HEK293 (cell line): ENCODE results near the gene CKS1B.

Experiments
- CTCF ChIP-seq: fragments of 450-650 bp; formaldehyde crosslinking; IDR thresholded peaks from 2 replicates; pipeline ENCODE4 v1.5.1; 2016; ENCODE audit warnings: missing biosample characterization, missing genetic modification characterization
- KLF9 ChIP-seq: fragments of 450-650 bp; formaldehyde crosslinking; IDR thresholded peaks from 2 replicates; pipeline ENCODE4 v1.5.1; 2016; ENCODE audit warnings: missing biosample characterization, missing genetic modification characterization, low read depth
- PRDM6 ChIP-seq: fragments of 450-650 bp; formaldehyde crosslinking; IDR thresholded peaks from 2 replicates; pipeline ENCODE4 v1.5.1; 2017; ENCODE audit warnings: missing biosample characterization, missing genetic modification characterization
- ZBTB48 ChIP-seq: fragments of 450-650 bp; formaldehyde crosslinking; IDR thresholded peaks from 2 replicates; pipeline ENCODE4 v1.5.1; 2016; ENCODE audit warnings: missing biosample characterization, missing genetic modification characterization
- ZNF114 ChIP-seq: fragments of 450-650 bp; formaldehyde crosslinking; IDR thresholded peaks from 2 replicates; pipeline ENCODE4 v1.5.0; 2017; ENCODE audit warnings: missing biosample characterization, missing genetic modification characterization
- ZNF140 ChIP-seq: fragments of 450-650 bp; formaldehyde crosslinking; IDR thresholded peaks from 2 replicates; pipeline ENCODE4 v1.5.1; 2016; ENCODE audit warnings: missing biosample characterization, missing genetic modification characterization
- ZNF174 ChIP-seq: fragments of 450-650 bp; formaldehyde crosslinking; IDR thresholded peaks from 2 replicates; pipeline ENCODE4 v1.5.0; 2017; ENCODE audit warnings: missing biosample characterization, mild to moderate bottlenecking, missing genetic modification characterization
- ZNF274 ChIP-seq, 2 experiments: fragments of 200-500 bp in 1 of 2; fragments of 450-650 bp in 1 of 2; sonication (Bioruptor generic) in 1 of 2; formaldehyde crosslinking in 1 of 2; IDR thresholded peaks; 2 replicates each; pipeline versions ENCODE4 v1.5.1 to v1.6.1; 2014 to 2016; ENCODE audit warnings: borderline replicate concordance in 1 of 2, inconsistent platforms in 1 of 2, low read length in 1 of 2, missing biosample characterization in 1 of 2, missing genetic modification characterization in 1 of 2
- ZNF311 ChIP-seq: fragments of 450-650 bp; formaldehyde crosslinking; IDR thresholded peaks from 2 replicates; pipeline ENCODE4 v1.5.1; 2017; ENCODE audit warnings: missing biosample characterization, missing genetic modification characterization, borderline replicate concordance
- ZNF324 ChIP-seq: fragments of 450-650 bp; formaldehyde crosslinking; IDR thresholded peaks from 2 replicates; pipeline ENCODE4 v1.5.1; 2016; ENCODE audit warnings: missing biosample characterization, missing genetic modification characterization
- ZNF354C ChIP-seq: fragments of 450-650 bp; formaldehyde crosslinking; IDR thresholded peaks from 2 replicates; pipeline ENCODE4 v1.5.1; 2016; ENCODE audit warnings: missing biosample characterization, missing genetic modification characterization, low read depth, borderline replicate concordance
- ZNF544 ChIP-seq: fragments of 450-650 bp; formaldehyde crosslinking; IDR thresholded peaks from 2 replicates; pipeline ENCODE4 v1.5.0; 2017; ENCODE audit warnings: missing biosample characterization, missing genetic modification characterization
- ZSCAN16 ChIP-seq: fragments of 450-650 bp; formaldehyde crosslinking; IDR thresholded peaks from 2 replicates; pipeline ENCODE4 v1.5.1; 2016; ENCODE audit warnings: missing biosample characterization, missing genetic modification characterization

- TF ChIP-seq ZNF324 (tag by site-specific recombination) = no peak
- TF ChIP-seq KLF9 (tag by site-specific recombination) = no peak
- no peak for TF ChIP-seq ZNF174 (tag by site-specific recombination)
- no peak for TF ChIP-seq CTCF (tag by site-specific recombination)
- TF ChIP-seq PRDM6 (tag by site-specific recombination) = no peak
- no peak for TF ChIP-seq ZNF354C (tag by site-specific recombination)
- TF ChIP-seq ZNF114 (tag by site-specific recombination) = no peak
- TF ChIP-seq ZSCAN16 (tag by site-specific recombination) = no peak
- no peak for TF ChIP-seq ZBTB48 (tag by site-specific recombination)
- no peak for TF ChIP-seq ZNF140 (tag by site-specific recombination)
- TF ChIP-seq ZNF274 (IDR thresholded peaks at IDR 0.05; ENCODE audit: low read length) = no peak
- no peak for TF ChIP-seq ZNF274 (tag by site-specific recombination; IDR thresholded peaks at IDR 0.05; ENCODE audit: borderline replicate concordance)
- no peak for TF ChIP-seq ZNF544 (tag by site-specific recombination)
- no peak for TF ChIP-seq ZNF311 (tag by site-specific recombination)
Measured at GRCh38 chr1:154953611-154954038, 20.9 kb upstream of the CKS1B start.
